NCI-H510A (cell line): Measurements from ENCODE around the gene KPNA6.

Experiments
- DNase-seq: peaks from one replicate; lab custom pipeline; 2025; lab: John Stamatoyannopoulos, UW

KPNA6 gene

GRCh38 chr1:32187850-32188249 is 80.0 kb downstream of the KPNA6 start:
- no peak for DNase-seq

- DNase-seq = no peak
Measured at GRCh38 chr1:32192220-32192948, 84.5 kb downstream of the KPNA6 start.

DNA sequence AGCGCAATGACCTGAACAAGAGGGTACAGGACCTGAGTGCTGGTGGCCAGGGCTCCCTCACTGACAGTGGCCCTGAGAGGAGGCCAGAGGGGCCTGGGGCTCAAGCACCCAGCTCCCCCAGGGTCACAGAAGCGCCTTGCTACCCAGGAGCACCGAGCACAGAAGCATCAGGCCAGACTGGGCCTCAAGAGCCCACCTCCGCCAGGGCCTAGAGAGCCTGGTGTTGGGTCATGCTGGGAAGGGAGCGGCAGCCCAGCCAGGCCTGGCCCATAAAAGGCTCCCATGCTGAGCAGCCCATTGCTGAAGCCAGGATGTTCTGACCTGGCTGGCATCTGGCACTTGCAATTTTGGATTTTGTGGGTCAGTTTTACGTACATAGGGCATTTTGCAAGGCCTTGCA is 87.1 kb downstream of the KPNA6 start:
- no peak for DNase-seq

GRCh38 chr1:32195531-32195930 is 87.7 kb downstream of the KPNA6 start:
- no peak for DNase-seq

DNA sequence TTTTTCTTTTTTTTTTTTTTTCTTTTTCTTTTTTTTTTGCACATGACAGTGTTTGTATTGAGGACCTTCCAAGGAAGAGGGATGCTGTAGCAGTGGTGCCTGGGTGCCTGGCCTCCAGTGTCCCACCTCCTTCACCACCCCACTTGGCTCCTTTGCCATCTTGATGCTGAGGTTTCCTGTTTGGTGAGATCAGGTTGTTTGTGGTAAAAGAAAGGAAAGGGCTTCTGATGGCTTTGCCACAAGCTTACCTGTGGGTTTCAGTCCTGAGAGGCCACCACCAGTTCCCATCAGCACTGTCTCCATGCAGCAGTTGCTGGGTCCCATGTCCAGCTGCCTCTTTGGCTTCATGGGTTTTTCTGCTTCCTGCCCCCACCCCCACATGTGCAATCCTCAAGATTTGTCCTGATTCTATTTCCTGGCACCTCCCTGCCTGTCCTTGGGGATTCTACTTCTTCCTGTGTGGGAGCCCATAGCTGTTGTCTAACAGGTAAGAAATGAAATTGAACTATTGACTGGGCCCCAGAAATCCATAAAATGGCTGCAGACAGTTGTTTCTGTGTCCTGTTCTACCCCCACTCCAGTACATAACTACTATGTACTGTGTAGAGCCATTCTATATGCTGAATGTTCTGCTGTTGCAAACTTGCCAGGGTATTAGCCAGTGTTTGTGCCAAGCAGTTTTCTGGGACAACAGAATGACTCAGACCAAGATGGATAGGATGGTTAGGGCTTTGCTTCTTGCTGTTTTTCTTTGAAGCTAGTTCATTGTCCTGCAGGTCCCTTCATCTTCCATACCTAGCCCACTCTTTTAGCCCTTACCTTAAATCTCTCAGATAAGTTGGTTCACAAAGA is 88.3 kb downstream of the KPNA6 start:
- no peak for DNase-seq

- no peak for DNase-seq
Measured at GRCh38 chr1:32197074-32197473, 89.2 kb downstream of the KPNA6 start.

- no peak for DNase-seq
Measured at GRCh38 chr1:32197837-32198236, 90.0 kb downstream of the KPNA6 start.

DNA sequence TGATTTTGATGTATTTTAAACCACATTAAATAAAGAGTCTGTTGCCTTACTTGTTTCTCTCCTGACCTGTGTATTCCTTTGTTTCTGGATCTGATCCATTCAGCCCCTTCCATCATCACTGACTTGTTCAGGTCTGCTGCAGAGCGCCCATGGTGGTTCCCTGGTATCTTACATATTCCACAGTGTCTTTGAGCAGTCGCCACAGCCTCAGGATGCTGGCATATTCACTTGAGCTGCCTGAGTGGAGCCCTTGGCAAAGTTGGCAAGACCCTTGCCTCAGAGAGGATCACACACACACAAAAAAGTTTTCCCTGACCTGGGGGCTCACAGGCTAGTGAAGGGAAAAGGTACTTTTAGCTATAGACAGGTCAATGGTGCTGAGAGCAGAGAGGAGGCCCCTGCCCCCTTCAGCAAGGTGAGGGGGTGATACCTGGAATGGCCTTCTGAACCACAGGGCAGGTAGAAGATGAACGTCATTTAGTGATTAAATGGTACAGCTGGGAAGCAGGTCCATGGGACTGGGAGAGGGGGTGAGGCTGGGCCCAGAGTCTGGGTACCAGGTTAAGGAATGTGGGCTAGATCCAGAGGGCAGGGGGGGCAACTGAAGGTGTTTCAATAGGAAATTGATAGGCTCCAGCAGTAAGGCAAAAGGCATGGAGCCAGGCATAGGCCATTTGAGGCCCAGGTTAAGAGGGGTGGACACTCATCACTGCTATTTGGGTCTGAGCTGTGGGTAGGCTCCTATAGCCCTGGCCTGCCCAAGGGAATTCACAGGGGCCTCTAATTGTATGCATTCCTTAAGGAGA is 90.6 kb downstream of the KPNA6 start:
- no peak for DNase-seq

DNA sequence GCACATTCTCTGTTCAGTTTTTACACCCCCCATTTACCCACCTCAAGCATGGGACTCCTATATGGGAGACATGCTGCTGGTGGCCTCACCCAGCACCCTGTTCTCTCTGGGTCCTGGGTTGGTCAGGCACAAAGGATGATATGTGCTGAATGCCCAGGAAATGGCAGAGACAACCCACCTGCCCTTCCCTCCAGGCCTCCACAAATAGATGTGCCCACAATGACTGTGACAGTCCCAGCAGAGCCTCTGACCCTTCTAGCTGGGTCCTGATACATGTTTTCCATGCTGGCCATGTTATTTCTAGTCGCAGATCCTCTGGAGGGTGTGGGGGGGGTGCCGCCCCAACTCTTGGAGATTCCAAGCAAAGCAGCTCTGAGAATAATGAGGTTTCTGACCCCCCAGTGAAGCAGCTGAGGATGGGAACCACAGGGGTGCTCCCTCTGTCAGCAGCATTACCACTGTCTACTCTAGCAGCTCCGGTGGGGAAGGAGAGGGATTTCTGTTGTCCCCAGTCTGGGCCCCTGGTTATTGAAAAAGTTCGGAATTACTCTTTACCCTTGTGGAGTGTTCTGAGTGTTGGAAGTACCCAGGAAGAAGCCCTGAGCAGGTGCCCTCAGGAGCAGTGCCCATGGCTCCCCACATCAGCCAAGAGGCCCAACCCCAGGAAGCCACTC is 91.3 kb downstream of the KPNA6 start:
- DNase-seq = no peak

DNA sequence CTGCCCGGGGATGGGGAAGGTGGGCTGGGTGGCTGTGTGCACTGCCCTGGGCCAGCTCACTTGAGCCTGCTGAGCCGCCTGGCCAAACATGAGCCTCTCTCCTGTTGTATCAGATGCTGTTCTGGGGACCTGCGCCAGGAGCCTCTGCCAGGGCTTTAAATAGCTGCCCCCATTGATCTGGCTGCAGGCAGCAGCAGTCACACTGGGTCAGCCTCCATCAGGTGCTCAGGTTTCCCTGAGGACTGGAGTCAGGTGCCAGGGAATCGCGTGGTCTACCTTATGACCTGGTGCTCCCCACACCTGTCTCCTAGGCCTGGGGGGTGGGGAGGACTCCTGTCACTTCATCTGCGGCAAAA is 91.8 kb downstream of the KPNA6 start:
- DNase-seq = peak; percentile 14

- peak; percentile 38 for DNase-seq
Measured at GRCh38 chr1:32200226-32201010, 92.6 kb downstream of the KPNA6 start, which contains the start of gene CCDC28B. Gene CCDC28B, plus strand, starts transcription at chr1:32200595. Its CDS starts 1,341 bp downstream, at chr1:32201936.

DNA sequence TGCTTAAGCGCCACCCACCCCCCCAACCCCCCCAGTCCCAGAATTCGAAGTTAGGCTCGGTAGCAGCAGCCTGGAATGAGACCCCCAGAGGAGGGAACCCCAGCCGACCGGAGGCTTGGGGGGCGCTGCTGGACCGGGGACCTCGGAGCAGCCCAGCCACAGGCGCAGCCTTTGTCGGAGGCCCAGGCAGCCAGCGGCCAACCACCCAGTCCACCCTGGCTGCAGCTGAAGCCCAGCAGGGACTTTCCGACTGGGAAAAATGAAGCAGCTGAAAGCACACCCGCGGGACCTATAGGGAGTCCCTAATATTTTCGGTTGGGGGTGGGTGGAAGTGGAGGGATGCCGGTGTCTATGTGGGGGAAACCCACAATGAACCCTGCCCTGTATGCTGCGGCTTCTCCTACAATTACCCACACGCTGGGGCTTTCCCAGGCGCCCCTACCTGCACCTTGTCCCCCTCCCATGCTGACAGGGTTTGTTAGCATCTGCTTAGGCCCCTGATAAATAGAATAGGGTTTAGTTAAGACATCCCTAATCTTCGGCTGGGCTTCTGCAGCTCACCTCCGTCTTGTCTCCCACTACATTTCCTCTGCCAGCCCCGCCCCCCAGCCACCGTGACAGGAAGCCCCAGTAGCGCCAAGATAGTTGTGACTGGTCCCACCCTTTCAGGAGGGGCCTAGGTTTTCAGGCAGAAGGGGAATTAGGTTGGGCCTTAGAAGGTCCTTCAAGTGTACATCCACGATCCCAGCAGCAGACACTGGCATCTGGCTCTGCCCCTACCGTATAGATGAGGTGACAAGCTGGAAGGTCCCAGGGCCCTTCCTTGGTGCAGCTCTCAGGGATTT is 93.4 kb downstream of the KPNA6 start:
- peak; percentile 12 for DNase-seq

DNA sequence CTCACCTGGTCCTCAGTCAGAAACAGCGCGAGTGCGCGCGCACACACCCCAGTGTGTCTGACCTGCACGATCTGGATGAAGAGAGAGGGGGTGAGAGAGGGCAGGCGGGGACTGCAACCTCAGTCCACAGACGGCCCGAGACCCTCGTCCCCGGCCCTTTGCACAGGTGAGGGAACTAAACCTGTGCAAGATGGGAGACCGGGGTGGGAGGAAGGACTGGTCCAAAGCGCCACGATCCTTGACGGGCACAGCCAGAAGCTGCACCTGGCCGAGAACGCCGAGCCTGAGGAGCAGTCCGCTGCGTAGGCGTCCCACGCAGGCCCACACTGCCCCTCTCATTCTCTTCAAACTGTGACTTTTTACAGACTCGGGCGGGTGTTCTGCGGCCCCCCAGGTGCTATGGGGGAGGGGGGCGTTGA is 97.1 kb downstream of the KPNA6 start:
- no peak for DNase-seq

- DNase-seq = peak; percentile 82
Measured at GRCh38 chr1:32205401-32206370, 97.8 kb downstream of the KPNA6 start, which contains the start of gene IQCC. Gene IQCC, plus strand, starts transcription at chr1:32205671. Its CDS starts 11 bp downstream, at chr1:32205682.

GRCh38 chr1:32208469-32208868 is 100.6 kb downstream of the KPNA6 start:
- DNase-seq = no peak

GRCh38 chr1:32208891-32209328 is 101.1 kb downstream of the KPNA6 start, which contains the start of gene DCDC2B:
Gene DCDC2B, plus strand, starts transcription at chr1:32209089. Its CDS starts 5 bp downstream, at chr1:32209094.
- peak; percentile 59 for DNase-seq

DNA sequence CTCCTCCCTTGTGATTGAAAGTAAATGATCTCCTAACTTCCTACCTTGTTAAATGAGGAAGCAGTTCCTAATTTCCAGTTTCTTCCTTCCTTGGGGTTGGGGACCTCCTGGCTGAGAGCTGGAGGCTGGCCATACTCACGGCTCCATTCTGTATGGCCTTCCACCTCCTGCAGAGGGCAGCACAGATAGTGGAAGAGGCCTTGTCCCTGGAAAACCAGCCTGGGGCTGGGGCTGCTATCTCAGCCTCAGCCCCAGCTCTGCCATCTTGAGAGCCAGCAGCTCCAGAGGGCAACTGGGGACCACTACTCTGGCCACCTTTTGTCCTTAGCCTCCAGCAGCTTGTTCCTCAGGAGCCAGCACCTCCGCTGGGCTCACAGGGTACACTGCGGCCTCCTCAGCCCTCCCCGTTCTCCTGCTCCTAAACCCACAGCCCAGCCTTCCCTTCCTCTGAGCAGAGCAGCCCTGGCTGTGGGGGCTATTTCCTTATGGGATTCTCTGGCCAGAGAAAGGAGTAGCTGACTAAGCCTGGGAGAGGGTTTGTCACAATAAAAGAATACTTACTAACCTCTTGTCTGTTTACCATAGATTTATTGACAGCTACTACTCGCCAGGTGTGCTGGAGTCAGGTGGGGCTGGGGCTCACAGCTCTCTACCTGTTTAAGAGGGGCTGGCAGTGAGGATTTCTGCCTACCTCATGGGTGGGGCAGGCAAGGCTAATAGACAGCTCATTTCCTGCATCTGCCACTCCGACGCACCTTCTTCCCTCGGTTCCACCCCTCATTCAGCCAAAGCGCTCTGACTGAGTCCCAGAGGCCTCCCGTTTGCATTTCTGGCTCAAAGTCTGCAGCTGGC is 108.0 kb downstream of the KPNA6 start:
- DNase-seq = peak; percentile 62

DNA sequence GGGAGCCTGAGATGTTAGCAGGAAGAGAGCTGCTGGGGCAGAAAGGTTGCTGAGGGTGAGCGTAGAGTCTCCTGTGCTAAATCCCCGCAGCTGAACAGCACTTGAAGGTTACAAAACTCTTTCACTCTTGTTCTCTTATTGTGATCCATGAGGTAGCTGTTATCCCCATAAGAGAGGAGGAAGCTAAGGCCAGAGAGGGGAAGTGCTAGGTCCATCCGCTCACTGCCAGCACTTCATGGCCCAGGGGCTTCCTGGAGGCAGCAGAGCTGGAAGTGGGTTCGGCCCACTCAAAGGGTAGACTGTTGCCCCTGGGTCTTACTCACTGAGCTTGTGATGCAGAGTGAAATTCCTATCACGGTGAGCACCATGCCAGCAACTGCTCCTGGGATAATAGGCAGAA is 108.7 kb downstream of the KPNA6 start:
- no peak for DNase-seq
